Right cardiac atrium (tissue), 5 donors: Measurements from ENCODE around the gene TNFSF8. TPM values are rescaled to one million over a fixed set of nuclear protein-coding genes. Genes with fewer than 3 reads are reported as not detected.

ENCODE experiments used
- ATAC-seq, 2 donors: fragments of 200-7000 bp; cut with Tn5 transposase; one replicate each; pipeline versions ENCODE4 v1.8.0 to v1.9.1; 2020; ENCODE audit warnings: moderate library complexity in 2 of 2, mild to moderate bottlenecking in 1 of 2
- DNase-seq, 3 donors: peaks; one replicate each; pipeline ENCODE4 v3.0.0-alpha.2; 2020
- H3K27ac ChIP-seq: one replicate; pipeline ENCODE4 v1.5.1; 2013; ENCODE audit warnings: mild to moderate bottlenecking, low read length, control low read depth, moderate library complexity
- H3K27me3 ChIP-seq: one replicate; pipeline ENCODE4 v1.6.1; 2013; ENCODE audit not compliant: control insufficient read depth, insufficient read depth
- H3K4me1 ChIP-seq: one replicate; pipeline ENCODE4 v1.6.1; 2013; ENCODE audit warnings: low read length; ENCODE audit not compliant: control insufficient read depth, insufficient read depth
- H3K4me3 ChIP-seq: one replicate; pipeline ENCODE4 v1.5.1; 2013; ENCODE audit warnings: low read length, control low read depth
- H3K9me3 ChIP-seq: one replicate; pipeline ENCODE4 v1.6.1; 2013; ENCODE audit warnings: low read length; ENCODE audit not compliant: control insufficient read depth
- WGBS: extraction: QIAGEN DNeasy Blood & Tissue Kit; methylation state at CpG from one replicate; pipeline ENCODE4 v1.1.7; 2013; 5-methylcytosine and 5-hydroxymethylcytosine counted together
- intact Hi-C, 4 donors: fragments of 100-400 bp; cut with DNase I; formaldehyde crosslinking; loops; one replicate each; pipeline versions ENCODE4 v1.11.0 to v1.14.0; 2022 to 2023
- polyA plus RNA-seq: library from polyadenylated mRNA; stranded (reverse); fragments of 200-250 nt; gene quantifications from one replicate; pipeline ENCODE4 v1.2.3, GENCODE V29; 2013
- total RNA-seq, 4 donors: library from RNA; stranded (reverse); fragmentation: NEBNext Ultra II Directional; extraction: Animal tissue kit (Norgen Biotek cat#: 25700); gene quantifications; one replicate each; pipeline ENCODE4 v1.2.1, GENCODE V29; 2021
- donor health status: healthy with polysubstance abuse.
- donor health status: DM: no; HTN: yes; CAD: no.
- donor health status: DM: no; HTN: no; CAD: no.
- donor health status: DM: no; HTN: yes; CAD: no; lungs with severe emphysema.
- donor health status: DM: yes; HTN: yes; CAD: no.

The TNFSF8 gene
- total and polyA plus RNA-seq, 5 donors, result 0.18 to 1.0 (median 0.86) TPM

DNA sequence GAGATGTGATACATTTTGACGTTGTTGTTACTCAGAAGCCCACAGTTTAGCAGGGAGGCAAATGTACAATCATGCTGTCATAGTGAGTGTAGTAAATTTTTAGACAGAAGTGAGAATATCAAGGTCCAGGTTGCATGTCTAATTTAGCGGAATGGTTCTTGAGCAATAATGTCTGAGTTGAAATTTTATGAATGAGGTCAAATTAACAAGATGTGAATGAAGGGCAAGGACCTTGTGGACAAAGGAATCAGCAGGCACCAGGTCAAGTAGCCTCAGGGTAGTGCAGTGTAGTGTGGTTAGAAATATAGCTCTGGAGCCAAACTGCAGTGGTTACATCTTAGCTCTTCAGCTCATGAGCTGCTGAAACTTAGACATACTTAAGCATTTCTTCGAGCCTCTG is 36.2 kb downstream of the TNFSF8 start:
- Histone ChIP-seq H3K4me1 (peaks cover 4% of the 10 kb centered on the region), H3K9me3 (no peaks in the 10 kb centered on the region), H3K27ac (no peak overlapping the region), H3K27me3 (no peaks in the 10 kb centered on the region), H3K4me3 (no peak overlapping the region)
- DNase-seq (no peak), ATAC-seq (no peak)
- intact Hi-C loops, result no loop called here
- WGBS, result 68% methylated on average over 3 of the region's 3 CpGs

DNA sequence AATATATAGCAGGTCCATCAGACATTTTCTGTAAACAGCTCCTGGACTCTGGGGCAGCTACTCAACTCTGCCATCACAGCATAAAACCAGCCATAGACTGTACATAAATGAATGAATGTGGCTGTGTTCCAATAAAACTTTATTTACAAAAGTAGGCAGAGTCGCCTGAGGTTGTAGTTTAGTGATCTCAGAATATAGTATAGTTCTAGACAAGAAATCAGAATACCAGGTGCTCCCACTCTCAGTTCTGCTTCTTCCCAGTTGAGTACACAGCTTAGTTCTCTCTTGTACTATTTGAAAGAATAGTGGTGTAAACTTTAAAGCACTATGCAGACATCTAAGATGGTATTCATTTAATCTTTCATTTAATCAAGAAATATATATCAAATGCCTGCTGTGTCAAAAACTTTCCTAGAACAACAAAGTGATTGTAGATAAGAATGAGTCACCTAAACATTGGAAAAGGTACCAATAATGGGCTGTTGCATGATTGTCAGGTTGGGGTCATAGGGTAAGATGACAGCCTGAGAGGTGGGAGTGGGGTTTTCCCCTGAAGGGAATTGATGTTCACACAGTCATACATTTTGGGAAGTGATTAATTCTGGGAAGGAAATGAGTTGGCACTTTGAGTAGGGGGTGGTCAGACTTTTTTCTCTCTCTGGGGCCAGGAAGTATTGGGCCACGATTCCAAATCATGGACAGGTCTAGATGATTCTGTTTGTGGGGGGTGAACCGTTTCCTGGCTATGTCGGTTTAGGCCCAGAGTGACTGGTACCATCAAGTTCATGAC is 37.0 kb downstream of the TNFSF8 start:
- DNase-seq (no peak), ATAC-seq (no peak)
- Histone ChIP-seq H3K27ac (no peak overlapping the region), H3K9me3 (no peaks in the 10 kb centered on the region), H3K27me3 (no peaks in the 10 kb centered on the region), H3K4me3 (no peak overlapping the region), H3K4me1 (peaks cover 4% of the 10 kb centered on the region)
- 75% methylated on average over 4 of the region's 4 CpGs for WGBS
- intact Hi-C loops, result no loop called here

GRCh38 chr9:114889802-114890224 is 40.6 kb downstream of the TNFSF8 start:
- H3K9me3 ChIP-seq, result no peaks in the 10 kb centered on the region
- ATAC-seq (no peak), DNase-seq (no peak)
- 70% methylated on average over 3 of the region's 3 CpGs for WGBS
- H3K4me3 ChIP-seq, result no peak overlapping the region
- H3K27ac ChIP-seq, result no peak overlapping the region
- intact Hi-C loops, result no loop called here
- no peaks in the 10 kb centered on the region for H3K4me1 ChIP-seq
- no peaks in the 10 kb centered on the region for H3K27me3 ChIP-seq

- no peak for DNase-seq
- H3K27me3 ChIP-seq, result no peaks in the 10 kb centered on the region
- WGBS, result 61% methylated on average over 4 of the region's 4 CpGs
- no peaks in the 10 kb centered on the region for H3K9me3 ChIP-seq
- no peaks in the 10 kb centered on the region for H3K4me1 ChIP-seq
- intact Hi-C loops, result no loop called here
- H3K27ac ChIP-seq, result no peak overlapping the region
- no peak overlapping the region for H3K4me3 ChIP-seq
- ATAC-seq, result no peak
These were observed 41.8 kb downstream of the TNFSF8 start for GRCh38 chr9:114888607-114889006.

- H3K27me3 ChIP-seq, result no peaks in the 10 kb centered on the region
- intact Hi-C loops, result no loop called here
- H3K4me1 ChIP-seq, result no peaks in the 10 kb centered on the region
- no peaks in the 10 kb centered on the region for H3K9me3 ChIP-seq
- no peak overlapping the region for H3K27ac ChIP-seq
- no peak for ATAC-seq
- H3K4me3 ChIP-seq, result no peak overlapping the region
- DNase-seq, result no peak
- 97% methylated on average over 2 of the region's 2 CpGs for WGBS
These were observed 42.4 kb downstream of the TNFSF8 start for GRCh38 chr9:114887963-114888362.

GRCh38 chr9:114884787-114885452 is 45.5 kb downstream of the TNFSF8 start:
- 85% methylated on average over 8 of the region's 8 CpGs for WGBS
- DNase-seq (no peak), ATAC-seq (no peak)
- H3K27ac ChIP-seq, result no peak overlapping the region
- no peaks in the 10 kb centered on the region for H3K4me1 ChIP-seq
- intact Hi-C loops, result no loop called here
- no peaks in the 10 kb centered on the region for H3K9me3 ChIP-seq
- no peak overlapping the region for H3K4me3 ChIP-seq
- no peaks in the 10 kb centered on the region for H3K27me3 ChIP-seq

- no peaks in the 10 kb centered on the region for H3K27me3 ChIP-seq
- intact Hi-C loops, result no loop called here
- ATAC-seq, result no peak
- no peak overlapping the region for H3K4me3 ChIP-seq
- no peak overlapping the region for H3K27ac ChIP-seq
- no peaks in the 10 kb centered on the region for H3K4me1 ChIP-seq
- no peak for DNase-seq
- 72% methylated on average over 1 of the region's 1 CpG for WGBS
- no peaks in the 10 kb centered on the region for H3K9me3 ChIP-seq
These were observed 46.7 kb downstream of the TNFSF8 start for GRCh38 chr9:114883709-114884108.

- H3K27me3 ChIP-seq, result no peaks in the 10 kb centered on the region
- H3K4me3 ChIP-seq, result no peak overlapping the region
- ATAC-seq (no peak), DNase-seq (no peak)
- no peak overlapping the region for H3K27ac ChIP-seq
- no peaks in the 10 kb centered on the region for H3K9me3 ChIP-seq
- intact Hi-C loops, result no loop called here
- H3K4me1 ChIP-seq, result no peaks in the 10 kb centered on the region
- WGBS, result 51% methylated on average over 1 of the region's 1 CpG
These were observed 50.1 kb downstream of the TNFSF8 start for GRCh38 chr9:114880291-114880745.

GRCh38 chr9:114878879-114879564 is 51.4 kb downstream of the TNFSF8 start:
- intact Hi-C loops, result no loop called here
- Histone ChIP-seq H3K27ac (no peak overlapping the region), H3K4me3 (no peak overlapping the region), H3K9me3 (no peaks in the 10 kb centered on the region), H3K4me1 (no peaks in the 10 kb centered on the region), H3K27me3 (no peaks in the 10 kb centered on the region)
- ATAC-seq (no peak), DNase-seq (no peak)
- 88% methylated on average over 4 of the region's 4 CpGs for WGBS

DNA sequence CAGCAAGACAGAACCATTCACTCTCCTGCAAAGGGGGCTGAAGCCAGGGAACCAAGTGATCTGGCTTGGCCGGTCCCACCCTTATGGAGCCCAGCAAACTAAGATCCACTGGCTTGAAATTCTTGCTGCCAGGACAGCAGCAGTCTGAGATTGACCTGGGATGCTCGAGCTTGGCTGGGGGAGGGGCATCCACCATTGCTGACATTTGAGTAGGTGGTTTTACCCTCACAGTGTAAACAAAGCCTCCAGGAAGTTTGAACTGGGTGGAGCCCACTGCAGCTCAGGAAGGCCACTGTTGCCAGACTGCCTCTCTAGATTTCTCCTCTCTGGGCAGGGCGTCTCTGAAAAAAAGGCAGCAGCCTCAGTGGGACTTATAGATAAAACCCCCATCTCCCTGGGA is 60.5 kb downstream of the TNFSF8 start:
- Histone ChIP-seq H3K4me1 (no peaks in the 10 kb centered on the region), H3K27me3 (no peaks in the 10 kb centered on the region), H3K9me3 (peaks cover 2% of the 10 kb centered on the region), H3K4me3 (no peak overlapping the region), H3K27ac (no peak overlapping the region)
- intact Hi-C loops, result no loop called here
- DNase-seq, result no peak
- no peak for ATAC-seq
- 53% methylated on average over 3 of the region's 3 CpGs for WGBS

DNA sequence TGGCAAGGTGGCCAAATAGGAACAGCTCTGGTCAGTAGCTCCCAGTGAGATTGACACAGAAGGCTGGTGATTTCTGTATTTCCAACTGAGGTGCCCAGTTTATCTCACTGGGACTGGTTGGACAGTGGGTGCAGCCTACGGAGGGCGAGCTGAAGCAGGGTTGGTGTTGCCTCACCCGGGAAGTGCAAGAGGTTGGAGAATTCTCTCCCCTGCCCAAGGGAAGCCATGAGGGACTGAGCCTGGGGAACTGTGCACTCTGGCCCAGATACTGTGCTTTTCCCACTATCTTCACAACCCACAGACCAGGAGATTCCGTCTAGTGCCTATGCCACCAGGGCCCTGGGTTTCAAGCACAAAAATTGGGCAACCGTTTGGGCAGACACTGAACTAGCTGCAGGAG is 61.0 kb downstream of the TNFSF8 start:
- Histone ChIP-seq H3K4me1 (no peaks in the 10 kb centered on the region), H3K27ac (no peak overlapping the region), H3K9me3 (peaks cover 2% of the 10 kb centered on the region), H3K27me3 (no peaks in the 10 kb centered on the region), H3K4me3 (no peak overlapping the region)
- no peak for DNase-seq
- 91% methylated on average over 5 of the region's 5 CpGs for WGBS
- ATAC-seq, result no peak
- intact Hi-C loops, result no loop called here
